ENCODE data around the gene TMEM33.

Gene TMEM33

DNA sequence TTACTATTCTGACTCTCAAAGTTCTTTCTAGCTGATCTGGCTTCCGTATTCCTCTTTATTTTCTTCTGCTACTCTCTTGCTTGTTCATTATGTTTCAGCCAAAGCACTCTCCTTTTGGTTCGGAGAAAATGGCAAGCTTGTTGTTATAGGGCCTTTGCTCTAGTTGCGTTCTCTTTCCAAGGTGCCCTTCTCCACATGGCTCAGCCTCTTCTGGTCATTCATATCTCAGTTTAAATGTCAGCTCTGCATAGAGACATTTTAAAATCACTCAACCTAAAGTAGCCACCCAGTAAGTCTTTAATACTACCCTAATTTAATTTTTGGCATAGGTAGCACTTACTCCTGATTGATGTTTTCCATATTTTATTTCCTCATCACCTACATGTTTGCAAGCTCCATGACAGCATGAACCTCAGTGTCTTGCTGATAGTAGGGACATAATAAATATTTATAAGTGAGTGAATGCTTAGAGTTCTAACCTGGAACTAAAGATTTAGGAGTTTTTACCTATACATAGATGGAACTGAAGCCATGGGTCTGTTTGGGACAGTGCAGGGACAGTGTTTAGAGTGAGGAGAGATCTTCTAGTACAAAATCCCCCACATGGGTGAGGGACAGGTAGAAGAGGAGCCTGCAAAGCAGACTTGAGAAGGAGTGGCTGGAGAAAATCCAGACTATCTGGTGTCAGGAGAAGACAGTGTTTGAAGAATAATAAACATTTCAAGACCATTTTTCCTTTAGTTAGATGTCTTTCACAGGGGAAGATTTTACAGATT lies 73.0 kb downstream of the TMEM33 start:
- DNase-seq: no peak
